Measurements from ENCODE around the gene VENTX. TPM values are rescaled to one million over a fixed set of nuclear protein-coding genes. Genes with fewer than 3 reads are reported as not detected.

The VENTX gene
- total RNA-seq, 1 experiment from 2014 or later, result not detected

DNA sequence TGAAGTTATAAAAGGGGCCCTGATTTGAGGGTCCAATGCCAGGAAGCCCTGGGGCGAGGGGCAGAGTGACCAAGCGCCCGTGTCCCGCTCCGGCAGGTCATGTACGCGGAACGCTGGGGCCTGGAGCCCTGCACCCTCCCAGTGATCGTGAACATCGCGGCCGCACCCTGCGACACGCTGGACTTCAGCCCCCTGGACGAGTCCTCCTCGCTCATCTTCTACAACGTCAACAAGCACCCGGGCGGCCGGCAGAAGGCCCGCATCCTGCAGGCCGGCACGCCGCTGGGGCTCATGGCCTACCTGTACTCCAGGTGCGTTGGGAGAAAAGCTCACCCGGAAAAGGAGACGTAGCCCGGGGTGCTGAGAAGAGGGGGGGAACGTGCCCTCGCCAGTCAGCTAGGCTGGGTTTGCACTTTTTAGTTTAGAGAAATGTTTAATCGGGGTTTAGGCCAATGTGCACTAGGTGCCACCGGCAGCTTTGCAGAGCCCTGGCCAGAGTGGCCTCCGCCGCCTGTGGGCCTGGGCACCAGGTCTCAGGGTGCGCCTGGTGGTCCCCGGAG is 30.5 kb upstream of the VENTX start:
- Mint-ChIP-seq H3K4me3 (ENCODE audit: unreplicated experiment) (no peak overlapping the region), H3K27ac (ENCODE audit: low read depth, unreplicated experiment) (no peak overlapping the region), H3K36me3 (ENCODE audit: insufficient read depth, unreplicated experiment) (no peaks in the 10 kb centered on the region), H3K4me1 (ENCODE audit: insufficient read depth, unreplicated experiment) (no peaks in the 10 kb centered on the region), H3K27me3 (ENCODE audit: insufficient read depth, unreplicated experiment) (no peaks in the 10 kb centered on the region), H3K9me3 (ENCODE audit: unreplicated experiment) (no peaks in the 10 kb centered on the region)
- TF ChIP-seq CTCF (IDR thresholded peaks at IDR 0.05; ENCODE audit: unreplicated experiment), result no peak
- ChIA-PET CTCF (interaction anchor here (0.5 to 0.6 kb wide), 4 partner anchors 54 to 270 kb away, joined by 3 read pairs; no protein-coding TSS in a partner anchor), POLR2A (no interaction called here)
- no TSS peak for BruUV-seq (replicated peaks)
- intact Hi-C loops (cut with micrococcal nuclease), result no loop called here
- DNase-seq (ENCODE audit: unreplicated experiment), result no peak

GRCh38 chr10:133207627-133208026 is 30.0 kb upstream of the VENTX start:
- DNase-seq (ENCODE audit: unreplicated experiment), result no peak
- TF ChIP-seq CTCF (IDR thresholded peaks at IDR 0.05; ENCODE audit: unreplicated experiment), result no peak
- Mint-ChIP-seq H3K4me1 (ENCODE audit: insufficient read depth, unreplicated experiment) (no peaks in the 10 kb centered on the region), H3K27ac (ENCODE audit: low read depth, unreplicated experiment) (no peak overlapping the region), H3K4me3 (ENCODE audit: unreplicated experiment) (no peak overlapping the region), H3K9me3 (ENCODE audit: unreplicated experiment) (no peaks in the 10 kb centered on the region), H3K36me3 (ENCODE audit: insufficient read depth, unreplicated experiment) (no peaks in the 10 kb centered on the region), H3K27me3 (ENCODE audit: insufficient read depth, unreplicated experiment) (no peaks in the 10 kb centered on the region)
- intact Hi-C loops (cut with micrococcal nuclease), result no loop called here
- CTCF ChIA-PET, result interaction anchor here (0.5 to 0.6 kb wide), 3 partner anchors 54 to 271 kb away, joined by 3 read pairs; no protein-coding TSS in a partner anchor
- no TSS peak for BruUV-seq (replicated peaks)
- POLR2A ChIA-PET, result no interaction called here

- Mint-ChIP-seq H3K27ac (ENCODE audit: low read depth, unreplicated experiment) (no peak overlapping the region), H3K4me1 (ENCODE audit: insufficient read depth, unreplicated experiment) (no peaks in the 10 kb centered on the region), H3K9me3 (ENCODE audit: unreplicated experiment) (no peaks in the 10 kb centered on the region), H3K4me3 (ENCODE audit: unreplicated experiment) (no peak overlapping the region), H3K27me3 (ENCODE audit: insufficient read depth, unreplicated experiment) (no peaks in the 10 kb centered on the region), H3K36me3 (ENCODE audit: insufficient read depth, unreplicated experiment) (no peaks in the 10 kb centered on the region)
- CTCF ChIA-PET, result no interaction called here
- TF ChIP-seq CTCF (IDR thresholded peaks at IDR 0.05; ENCODE audit: unreplicated experiment), result no peak
- no TSS peak for BruUV-seq (replicated peaks)
- intact Hi-C loops (cut with micrococcal nuclease), result no loop called here
- DNase-seq (ENCODE audit: unreplicated experiment), result no peak
- POLR2A ChIA-PET, result no interaction called here
Measured at GRCh38 chr10:133208466-133208865, 29.2 kb upstream of the VENTX start.

GRCh38 chr10:133209117-133209516 is 28.5 kb upstream of the VENTX start:
- intact Hi-C loops (cut with micrococcal nuclease), result no loop called here
- H3K4me1 Mint-ChIP-seq (ENCODE audit: insufficient read depth, unreplicated experiment), result no peaks in the 10 kb centered on the region
- ChIA-PET CTCF (no interaction called here), POLR2A (no interaction called here)
- BruUV-seq (replicated peaks), result no TSS peak
- H3K9me3 Mint-ChIP-seq (ENCODE audit: unreplicated experiment), result no peaks in the 10 kb centered on the region
- no peaks in the 10 kb centered on the region for H3K27me3 Mint-ChIP-seq (ENCODE audit: insufficient read depth, unreplicated experiment)
- H3K36me3 Mint-ChIP-seq (ENCODE audit: insufficient read depth, unreplicated experiment), result no peaks in the 10 kb centered on the region
- TF ChIP-seq CTCF (IDR thresholded peaks at IDR 0.05; ENCODE audit: unreplicated experiment), result no peak
- H3K4me3 Mint-ChIP-seq (ENCODE audit: unreplicated experiment), result no peak overlapping the region
- DNase-seq (ENCODE audit: unreplicated experiment), result no peak
- no peak overlapping the region for H3K27ac Mint-ChIP-seq (ENCODE audit: low read depth, unreplicated experiment)
